GM18520 (cell line): ENCODE data around the gene SLC29A3.
A peak's percentile ranks its signal among the peaks of the same experiment; 100 is the strongest.

Experiments
- ATAC-seq: cut with Tn5 transposase; IDR thresholded peaks from one replicate; pipeline ENCODE4 v1.9.1; 2021; ENCODE audit not compliant: unreplicated experiment

The SLC29A3 gene

GRCh38 chr10:71366690-71367089, 47.6 kb downstream of the SLC29A3 start:
- ATAC-seq = no peak

- ATAC-seq = no peak
Observed at GRCh38 chr10:71367271-71367670, 48.2 kb downstream of the SLC29A3 start.

GRCh38 chr10:71368176-71368575, 49.1 kb downstream of the SLC29A3 start:
- no peak for ATAC-seq

GRCh38 chr10:71368643-71369042, 49.6 kb downstream of the SLC29A3 start:
- no peak for ATAC-seq

GRCh38 chr10:71369602-71370001, 50.5 kb downstream of the SLC29A3 start:
- ATAC-seq = no peak

- ATAC-seq = no peak
Observed at GRCh38 chr10:71370031-71370430, 51.0 kb downstream of the SLC29A3 start.

- ATAC-seq = peak; percentile 32
Observed at GRCh38 chr10:71371750-71372166, 52.7 kb downstream of the SLC29A3 start.

- peak; percentile 38 for ATAC-seq
Observed at GRCh38 chr10:71372882-71373495, 53.9 kb downstream of the SLC29A3 start.

- ATAC-seq = no peak
Observed at GRCh38 chr10:71374481-71375233, 55.6 kb downstream of the SLC29A3 start.

- no peak for ATAC-seq
Observed at GRCh38 chr10:71375952-71376351, 56.9 kb downstream of the SLC29A3 start.

- ATAC-seq = no peak
Observed at GRCh38 chr10:71378336-71379117, 59.5 kb downstream of the SLC29A3 start.

- ATAC-seq = no peak
Observed at GRCh38 chr10:71379118-71379766, 60.2 kb downstream of the SLC29A3 start.

GRCh38 chr10:71380841-71381240, 61.8 kb downstream of the SLC29A3 start:
- no peak for ATAC-seq

GRCh38 chr10:71381611-71382010, 62.6 kb downstream of the SLC29A3 start:
- no peak for ATAC-seq

- ATAC-seq = no peak
Observed at GRCh38 chr10:71382028-71382427, 63.0 kb downstream of the SLC29A3 start.

GRCh38 chr10:71382757-71383156, 63.7 kb downstream of the SLC29A3 start:
- no peak for ATAC-seq

GRCh38 chr10:71383972-71384687, 65.1 kb downstream of the SLC29A3 start:
- ATAC-seq = peak; percentile 58

GRCh38 chr10:71388171-71388570, 69.1 kb downstream of the SLC29A3 start:
- no peak for ATAC-seq

GRCh38 chr10:71388583-71389310, 69.7 kb downstream of the SLC29A3 start:
- no peak for ATAC-seq
